Measurements from ENCODE around the gene TSC2. TPM values are rescaled to one million over a fixed set of nuclear protein-coding genes. Genes with fewer than 3 reads are reported as not detected.
A peak's percentile ranks its signal among the peaks of the same experiment; 100 is the strongest.

Gene TSC2
- total and polyA plus RNA-seq, 2 of the 13 experiments (the other 11 are each of a cell fraction or from before 2014, with no cell fraction given) = 19.6 to 40.4 TPM

GRCh38 chr16:2028146-2028545 is 19.6 kb upstream of the TSC2 start:
- no CpG with 5 or more reads among the region's 3 CpGs for WGBS (ENCODE audit: low lambda C conversion rate)
- H3K79me2 ChIP-seq (ENCODE audit: insufficient read depth, low read length) = peaks cover 3% of the 10 kb centered on the region
- FAIRE-seq (no peak), DNase-seq (ENCODE audit: low spot score) (no peak), ATAC-seq (no peak)
- ChIA-PET POLR2A (interaction anchor here (0.8 to 6.2 kb wide), 5 partner anchors 7 to 125 kb away, joined by 4 to 62 read pairs (median 7); partner anchors contain the start of genes NTHL1 and TSC2), CTCF (ENCODE audit: low intra/inter-chr PET ratio, low total read pairs) (no interaction called here)
- H3K27ac ChIP-seq (ENCODE audit: extremely low read length, insufficient read depth, low read length) = no peak overlapping the region
- BruUV-seq (replicated peaks) = no TSS peak
- H4K20me1 ChIP-seq (ENCODE audit: insufficient read depth, low read length) = 0 out of 2 replicates have a peak, but pooled peaks cover 7% of the 10 kb centered on the region
- in situ Hi-C loops (cut with HindIII; ENCODE audit: extremely low pct_ligation_motif_present, low pct_unique_long_range_greater_than_20kb) (no loop called here), intact Hi-C loops (cut with micrococcal nuclease; ENCODE audit: unreplicated experiment) (no loop called here)
- no peak overlapping the region for H2AFZ ChIP-seq (ENCODE audit: low read length)
- no peaks in the 10 kb centered on the region for H3K9me3 ChIP-seq (ENCODE audit: low read length)
- H3K4me2 ChIP-seq (ENCODE audit: low read depth, low read length) = peak overlapping the region; percentile 89
- H3K4me1 ChIP-seq (ENCODE audit: insufficient read depth, low read length) = peaks cover 73% of the 10 kb centered on the region
- TF ChIP-seq AGO1 (IDR thresholded peaks at IDR 0.05; ENCODE audit: low read depth, low read length, poor library complexity, severe bottlenecking) (no peak), ZNF30 (CRISPR knock-in tag; IDR thresholded peaks at IDR 0.05) (0 out of 2 replicates have a peak, but pooled peaks have one; percentile 2), POLR2AphosphoS2 (IDR thresholded peaks at IDR 0.05; ENCODE audit: low read depth, low read length) (no peak), ZMYM4 (CRISPR knock-in tag; IDR thresholded peaks at IDR 0.05) (0 out of 2 replicates have a peak, but pooled peaks have one; percentile 8), NFE2 (CRISPR knock-in tag; IDR thresholded peaks at IDR 0.05) (no peak), ZNF883 (CRISPR knock-in tag; IDR thresholded peaks at IDR 0.05; ENCODE audit: not compliant biosample characterization) (peak; percentile 28), PITX1 (CRISPR knock-in tag; IDR thresholded peaks at IDR 0.05) (0 out of 2 replicates have a peak, but pooled peaks have one; percentile 24), HMG20B (CRISPR knock-in tag; conservative IDR thresholded peaks at IDR 0.05) (no peak)
- H3K4me3 ChIP-seq (replicated peaks in 1 of 3; ENCODE audit: insufficient read depth in 1 of 3, low read depth in 2 of 3, low read length in 3 of 3) = peak overlapping the region; percentile 59 to 79 (median 77); a peak in 5 of 6 replicates
- H3K36me3 ChIP-seq (replicated peaks in 1 of 2; ENCODE audit: control insufficient read depth in 1 of 2, insufficient read depth in 2 of 2, low read length in 2 of 2) = no peaks in the 10 kb centered on the region; a peak in 1 of 5 replicates
- H3K27me3 ChIP-seq (ENCODE audit: control insufficient read depth in 1 of 2, insufficient read depth in 2 of 2, low read length in 2 of 2) = peaks cover 1 to 9% of the 10 kb centered on the region in 2 experiments; a peak in 2 of 5 replicates
- peak overlapping the region; percentile 54 for H3K9ac ChIP-seq (ENCODE audit: insufficient read depth, low read depth, low read length)
